K562 (cell line): ENCODE results near the gene EMC10. TPM values are rescaled to one million over a fixed set of nuclear protein-coding genes. Genes with fewer than 3 reads are reported as not detected.

Experiments used
- E2F3 ChIP-seq: fragments of 250-450 bp; sonication (Bioruptor Pico); IDR thresholded peaks from 2 replicates; pipeline ENCODE4 v1.4.0; 2020; ENCODE audit warnings: mild to moderate bottlenecking
- JUND ChIP-seq, 2 experiments: IDR thresholded peaks; 2 replicates in 1 of 2; 3 replicates in 1 of 2; pipeline ENCODE4 v1.6.1; 2011; ENCODE audit warnings: borderline replicate concordance in 2 of 2, low read depth in 2 of 2, low read length in 2 of 2, improper control_type of control experiment in 1 of 2, missing biosample characterization in 1 of 2, missing genetic modification characterization in 1 of 2, missing genetic modification reagents in 1 of 2
- MLLT1 ChIP-seq, 2 experiments: fragments of 450-650 bp; IDR thresholded peaks; 2 replicates each; pipeline ENCODE4 v1.6.1; 2016
- REST ChIP-seq, 2 experiments: fragments of 450-650 bp; formaldehyde crosslinking in 1 of 2; IDR thresholded peaks; 2 replicates each; pipeline versions ENCODE4 v1.4.0 to v1.6.1; 2014 to 2020; ENCODE audit warnings: mild to moderate bottlenecking in 2 of 2, borderline replicate concordance in 1 of 2, low read depth in 1 of 2
- TAF7 ChIP-seq: fragments of 450-650 bp; IDR thresholded peaks from 2 replicates; pipeline ENCODE4 v1.6.1; 2016; ENCODE audit warnings: missing genetic modification characterization, missing compliant biosample characterization
- polyA plus RNA-seq, 8 experiments: library from polyadenylated mRNA; depleted of rRNA in 4 of 8; stranded (reverse) in 5 of 8; unstranded in 3 of 8; fragments of >200 nt; fragmentation: Nextera tagmentation in 2 of 8; fragmentation: Illumina TruSeq in 1 of 8; extraction: Ambion mirVana in 2 of 8; extraction: Trizol in 1 of 8; gene quantifications; 2 replicates each; pipeline versions ENCODE4 v1.2.1 to v1.2.3, GENCODE V29; 2011 to 2014; ENCODE audit warnings: inconsistent platforms in 1 of 8, missing spikeins in 1 of 8
- total RNA-seq, 7 experiments: library from RNA; depleted of rRNA in 6 of 7; stranded (reverse); fragments of >200 nt in 6 of 7; fragmentation: Illumina TruSeq in 2 of 7; extraction: Trizol in 2 of 7; gene quantifications; 2 replicates each; pipeline versions ENCODE4 v1.2.1 to v1.2.3, GENCODE V29; 2011 to 2021; ENCODE audit warnings: low replicate concordance in 1 of 7

EMC10 gene
- total and polyA plus RNA-seq, 9 of the 15 experiments (the other 6 are each of a cell fraction or from before 2014, with no cell fraction given), result 1.4 to 46.0 (median 13.1) TPM

GRCh38 chr19:50478901-50479715 is 2.8 kb downstream of the EMC10 start (continued):
- TF ChIP-seq MLLT1 (IDR thresholded peaks at IDR 0.05), result peak in 1 of 2 experiments; percentile 80; a peak in 2 of 4 replicates
- no peak for TF ChIP-seq TAF7 (tag)
- TF ChIP-seq JUND (IDR thresholded peaks at IDR 0.05; ENCODE audit: borderline replicate concordance, low read depth, low read length), result peak; percentile 41; the same call in 1 of the 2 replicates
- no peak for TF ChIP-seq JUND (tag; IDR thresholded peaks at IDR 0.05; ENCODE audit: borderline replicate concordance, low read depth, low read length)
- no peak for TF ChIP-seq E2F3 (CRISPR knock-in tag)
- TF ChIP-seq REST (IDR thresholded peaks at IDR 0.05; ENCODE audit: borderline replicate concordance), result peak; percentile 39; the same call in 1 of the 2 replicates
- TF ChIP-seq REST (CRISPR knock-in tag; IDR thresholded peaks at IDR 0.05; ENCODE audit: low read depth), result no peak
